Uterus (tissue), 2 donors: ENCODE results near the gene ACAP3.

Source experiments
- POLR2A ChIP-seq, 2 donors: fragments of 450-650 bp; IDR thresholded peaks; one replicate each; pipeline ENCODE4 v1.6.1; 2016; ENCODE audit warnings: antibody characterized with exemption in 2 of 2, mild to moderate bottlenecking in 1 of 2, moderate library complexity in 1 of 2
- TF ChIP-seq, protein P1 (sequence below), 4 experiments: fragments of 200-600 bp in 2 of 4; fragments of 450-650 bp in 2 of 4; sonication (generic) in 2 of 4; IDR thresholded peaks; one replicate each; pipeline ENCODE4 v1.5.1; 2016 to 2019; ENCODE audit warnings: antibody characterized with exemption in 4 of 4, mild to moderate bottlenecking in 2 of 4, moderate library complexity in 1 of 4

DNA sequence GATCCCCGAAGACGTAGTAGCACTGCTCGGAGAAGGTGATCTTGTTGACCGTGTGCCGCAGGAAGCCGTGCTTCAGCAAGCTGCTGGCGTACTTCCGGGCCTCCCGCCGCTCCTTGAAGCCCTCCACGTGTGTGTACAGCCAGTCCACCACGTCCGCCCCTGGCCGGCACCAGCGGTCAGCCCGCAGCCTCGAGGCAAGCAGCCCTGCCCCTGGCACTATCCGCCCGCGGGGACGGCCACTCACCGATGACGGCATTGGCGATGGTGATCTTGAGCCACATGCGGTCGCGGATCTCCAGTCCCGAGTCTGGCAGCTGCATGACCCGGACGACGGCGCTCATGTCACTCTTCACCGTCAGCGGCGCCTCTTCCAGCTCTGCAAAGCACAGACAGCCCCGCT is 30.5 kb upstream of the ACAP3 start:
- TF ChIP-seq, protein P1, sequence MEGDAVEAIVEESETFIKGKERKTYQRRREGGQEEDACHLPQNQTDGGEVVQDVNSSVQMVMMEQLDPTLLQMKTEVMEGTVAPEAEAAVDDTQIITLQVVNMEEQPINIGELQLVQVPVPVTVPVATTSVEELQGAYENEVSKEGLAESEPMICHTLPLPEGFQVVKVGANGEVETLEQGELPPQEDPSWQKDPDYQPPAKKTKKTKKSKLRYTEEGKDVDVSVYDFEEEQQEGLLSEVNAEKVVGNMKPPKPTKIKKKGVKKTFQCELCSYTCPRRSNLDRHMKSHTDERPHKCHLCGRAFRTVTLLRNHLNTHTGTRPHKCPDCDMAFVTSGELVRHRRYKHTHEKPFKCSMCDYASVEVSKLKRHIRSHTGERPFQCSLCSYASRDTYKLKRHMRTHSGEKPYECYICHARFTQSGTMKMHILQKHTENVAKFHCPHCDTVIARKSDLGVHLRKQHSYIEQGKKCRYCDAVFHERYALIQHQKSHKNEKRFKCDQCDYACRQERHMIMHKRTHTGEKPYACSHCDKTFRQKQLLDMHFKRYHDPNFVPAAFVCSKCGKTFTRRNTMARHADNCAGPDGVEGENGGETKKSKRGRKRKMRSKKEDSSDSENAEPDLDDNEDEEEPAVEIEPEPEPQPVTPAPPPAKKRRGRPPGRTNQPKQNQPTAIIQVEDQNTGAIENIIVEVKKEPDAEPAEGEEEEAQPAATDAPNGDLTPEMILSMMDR (IDR thresholded peaks at IDR 0.05): no peak
- no peak for TF ChIP-seq POLR2A (IDR thresholded peaks at IDR 0.05)
